GM18511 (cell line): ENCODE results near the gene SPACA1.

Experiments
- ATAC-seq: cut with Tn5 transposase; IDR thresholded peaks from one replicate; pipeline ENCODE4 v1.9.1; 2021; ENCODE audit warnings: mild to moderate bottlenecking, moderate library complexity; ENCODE audit not compliant: unreplicated experiment

Gene SPACA1

DNA sequence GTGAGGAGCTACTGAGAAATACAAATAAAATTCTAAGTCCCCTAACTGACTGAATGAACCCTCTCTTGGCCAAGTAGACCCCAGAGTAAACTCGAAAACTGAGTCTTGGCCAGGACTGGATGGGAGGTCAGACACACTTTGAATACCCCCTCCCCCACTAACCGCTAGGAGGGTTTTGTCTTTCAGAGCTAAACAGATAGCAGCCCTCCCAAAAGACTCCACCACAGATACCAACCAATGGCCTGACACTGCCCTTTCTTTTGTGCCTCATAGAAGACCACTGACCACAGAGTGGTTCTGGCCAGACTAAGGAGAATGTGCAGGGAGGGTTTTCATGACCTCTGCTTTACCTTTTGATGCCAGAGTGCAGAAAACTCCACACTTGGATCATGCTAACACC lies 42.1 kb downstream of the SPACA1 start:
- ATAC-seq = no peak

DNA sequence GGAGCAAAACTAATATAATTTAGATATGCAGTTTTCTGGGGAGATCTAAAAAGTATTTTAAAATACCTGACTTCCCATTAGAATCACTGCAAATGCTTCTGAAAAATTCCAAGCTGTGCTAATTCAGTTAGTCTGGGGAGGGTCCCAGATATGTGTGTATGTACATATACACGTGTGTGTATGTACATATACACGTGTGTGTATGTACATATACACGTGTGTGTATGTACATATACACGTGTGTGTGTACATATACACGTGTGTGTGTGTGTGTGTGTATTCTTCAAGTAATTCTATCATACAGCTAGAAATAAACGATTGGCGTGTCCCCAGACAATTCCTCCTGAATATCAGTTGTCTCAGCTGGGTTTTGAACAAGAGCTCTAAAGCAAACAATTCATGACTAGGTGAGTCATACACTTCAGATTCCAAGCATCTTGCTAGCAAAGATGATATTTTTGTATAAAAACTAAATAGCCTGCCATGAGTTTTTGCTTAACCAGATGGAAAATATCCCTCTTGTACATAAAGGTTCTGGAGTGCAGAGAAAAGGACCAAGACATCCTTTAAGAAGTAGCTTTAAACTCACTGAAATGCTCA lies 58.2 kb downstream of the SPACA1 start:
- ATAC-seq = no peak

DNA sequence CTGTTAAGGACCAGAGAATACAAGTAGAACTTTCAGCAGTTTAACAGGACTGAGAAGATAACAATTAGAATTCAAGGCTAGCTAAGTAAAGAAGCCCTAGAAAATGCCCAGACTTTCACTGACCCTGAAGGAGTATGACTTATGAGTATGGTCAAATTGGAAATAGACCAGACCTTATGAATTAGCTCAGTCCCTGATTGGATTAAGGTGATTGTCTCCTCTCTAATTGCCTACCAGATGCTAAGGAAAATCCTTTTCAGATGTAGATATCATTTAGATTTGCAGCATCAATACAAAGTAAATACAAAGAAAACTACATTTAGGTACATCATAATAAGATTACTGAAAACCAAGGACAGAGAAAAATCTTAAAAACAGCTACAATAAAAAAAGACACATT lies 59.6 kb downstream of the SPACA1 start:
- ATAC-seq = no peak

DNA sequence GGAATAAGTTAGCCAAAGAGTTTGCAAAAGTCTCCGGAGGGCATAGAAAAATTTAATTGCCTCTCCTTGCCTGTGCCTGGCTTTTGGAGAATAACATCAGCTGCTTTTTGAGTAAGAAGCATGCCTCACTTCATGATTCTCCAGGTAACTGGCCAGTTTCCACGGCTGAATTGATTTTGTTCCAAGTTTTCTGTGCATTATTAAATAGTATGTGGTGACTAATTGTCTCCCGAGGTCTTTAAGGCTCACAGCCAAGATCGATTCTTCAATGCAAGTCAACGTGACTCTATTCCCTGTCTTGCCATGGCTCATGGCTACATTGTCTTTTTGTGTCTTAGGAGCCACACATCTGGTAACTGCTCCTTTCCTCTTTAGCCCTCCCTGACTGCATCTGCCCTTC lies 64.3 kb downstream of the SPACA1 start:
- no peak for ATAC-seq

DNA sequence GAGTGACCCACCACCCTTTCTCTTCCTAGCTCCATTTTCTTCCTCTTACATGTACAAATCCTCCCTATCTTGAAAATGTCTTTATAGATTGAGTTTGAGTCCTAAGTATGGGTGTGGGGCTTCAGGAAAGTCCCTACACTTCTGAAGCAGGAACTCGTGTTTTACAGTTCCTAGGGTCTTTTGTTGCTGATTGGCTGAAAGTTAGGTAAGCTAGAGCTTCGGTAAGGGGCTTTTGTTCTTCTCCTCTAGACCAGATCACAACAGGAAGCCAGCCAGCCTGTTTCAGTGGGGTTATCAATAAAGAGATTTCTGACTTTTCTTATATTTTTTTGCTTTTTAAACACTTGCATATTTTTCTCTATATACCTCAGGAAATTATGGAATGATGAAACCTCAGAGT lies 67.2 kb downstream of the SPACA1 start:
- no peak for ATAC-seq

DNA sequence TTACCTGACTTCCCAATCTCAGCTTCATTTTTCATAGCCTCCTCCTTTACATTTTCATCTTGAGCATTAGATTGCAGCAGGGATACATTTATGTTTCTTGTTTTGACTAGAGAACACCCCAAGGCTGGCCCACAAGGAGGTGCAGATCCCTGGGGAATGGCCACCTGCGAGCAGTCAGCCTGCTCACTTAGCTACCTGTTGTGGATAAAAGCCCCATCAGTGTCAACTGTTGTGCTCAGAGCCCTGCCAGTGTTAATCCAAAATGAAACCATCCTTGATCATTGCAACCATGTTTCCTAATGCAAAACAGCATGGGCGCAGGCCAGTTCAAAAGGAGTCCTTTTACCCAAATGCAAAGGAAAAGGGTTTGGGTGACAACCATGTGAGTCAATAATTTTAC lies 67.7 kb downstream of the SPACA1 start:
- ATAC-seq = no peak

DNA sequence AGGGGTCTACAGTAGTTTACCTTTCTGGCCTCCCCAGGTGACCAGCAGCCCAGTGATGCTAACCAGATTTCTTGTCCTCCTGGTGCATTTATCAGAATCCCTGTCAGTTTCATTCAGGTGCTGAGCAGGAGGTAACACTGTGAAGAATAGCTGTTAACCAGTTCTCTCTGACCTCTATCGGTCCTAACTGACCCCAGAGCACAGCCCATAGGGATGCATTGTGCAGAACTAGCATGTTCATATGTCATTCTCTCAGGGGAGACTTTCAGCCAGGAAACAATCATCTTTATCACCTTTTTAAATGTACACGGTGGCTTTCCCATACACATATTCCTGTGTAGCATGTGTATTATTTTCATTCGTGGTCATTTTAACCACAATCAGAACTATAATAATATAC lies 68.6 kb downstream of the SPACA1 start:
- ATAC-seq = no peak
